Neural cell (in vitro differentiated cells): ENCODE data around the gene EFCAB6. TPM values are rescaled to one million over a fixed set of nuclear protein-coding genes. Genes with fewer than 3 reads are reported as not detected.

Experiments used
- H2AFZ ChIP-seq: fragments of 200-600, 300-800 bp; sonication (generic), shearing (Covaris generic); 2 replicates; pipeline ENCODE4 v1.6.0; 2014; ENCODE audit warnings: low read depth, mild to moderate bottlenecking, antibody characterized with exemption, low read length, moderate library complexity
- H3F3A ChIP-seq: fragments of 200-600 bp; shearing (Covaris generic); 2 replicates; pipeline ENCODE4 v1.6.1; 2016; ENCODE audit warnings: mild to moderate bottlenecking, moderate library complexity, mixed read lengths, antibody characterized with exemption, low read length; ENCODE audit not compliant: insufficient read depth, poor library complexity, severe bottlenecking
- H3K27ac ChIP-seq: fragments of 200-600, 300-800 bp; sonication (generic), shearing (Covaris generic); 2 replicates; pipeline ENCODE4 v1.5.1; 2014; ENCODE audit warnings: mild to moderate bottlenecking, low read length, moderate library complexity
- H3K27me3 ChIP-seq: fragments of 300-800, 200-600 bp; sonication (generic), shearing (Covaris generic); 2 replicates; pipeline ENCODE4 v1.6.0; 2014; ENCODE audit warnings: mild to moderate bottlenecking, low read depth, low read length, moderate library complexity; ENCODE audit not compliant: insufficient read depth
- H3K36me3 ChIP-seq: fragments of 300-800, 200-600 bp; sonication (generic), shearing (Covaris generic); 2 replicates; pipeline ENCODE4 v1.5.1; 2014; ENCODE audit warnings: mild to moderate bottlenecking, antibody characterized with exemption, low read length, moderate library complexity; ENCODE audit not compliant: insufficient read depth
- H3K4me2 ChIP-seq: fragments of 300-800, 200-600 bp; sonication (generic), shearing (Covaris generic); 2 replicates; pipeline ENCODE4 v1.6.0; 2014; ENCODE audit warnings: mild to moderate bottlenecking, low read length
- H3K4me3 ChIP-seq: fragments of 300-800, 200-600 bp; sonication (generic), shearing (Covaris generic); 2 replicates; pipeline ENCODE4 v1.5.1; 2014; ENCODE audit warnings: mild to moderate bottlenecking, low read length, moderate library complexity
- H3K79me2 ChIP-seq: fragments of 200-600 bp; shearing (Covaris generic); replicated peaks from 2 replicates; pipeline ENCODE4 v1.6.0; 2014; ENCODE audit warnings: mild to moderate bottlenecking, low read length, moderate library complexity; ENCODE audit not compliant: insufficient read depth
- H3K9ac ChIP-seq: fragments of 300-800, 200-600 bp; sonication (generic), shearing (Covaris generic); 2 replicates; pipeline ENCODE4 v1.6.1; 2016; ENCODE audit warnings: mild to moderate bottlenecking, low read length, mixed read lengths
- H3K9me2 ChIP-seq: fragments of 200-600 bp; shearing (Covaris generic); 2 replicates; pipeline ENCODE4 v1.6.1; 2016; ENCODE audit warnings: mild to moderate bottlenecking, low read length, mixed read lengths; ENCODE audit not compliant: insufficient read depth
- H3K9me3 ChIP-seq: fragments of 200-600, 300-800 bp; sonication (generic), shearing (Covaris generic); 2 replicates; pipeline ENCODE4 v1.6.1; 2016; ENCODE audit warnings: mild to moderate bottlenecking, mixed run types, low read length, moderate library complexity, mixed read lengths
- H4K20me1 ChIP-seq: fragments of 200-600 bp; shearing (Covaris generic); 2 replicates; pipeline ENCODE4 v1.6.1; 2016; ENCODE audit warnings: mild to moderate bottlenecking, mixed run types; ENCODE audit not compliant: insufficient read depth
- EP300 ChIP-seq: fragments of 450-650 bp; conservative IDR thresholded peaks from 2 replicates; pipeline ENCODE4 v1.6.1; 2014; ENCODE audit warnings: antibody characterized with exemption, mild to moderate bottlenecking, moderate library complexity; ENCODE audit not compliant: poor library complexity, severe bottlenecking
- EZH2 ChIP-seq: fragments of 200-600, 300-800 bp; shearing (Covaris generic), sonication (generic); IDR thresholded peaks from 2 replicates; pipeline ENCODE4 v1.6.1; 2014; ENCODE audit warnings: antibody characterized with exemption, low read length, borderline replicate concordance, mild to moderate bottlenecking; ENCODE audit not compliant: insufficient read depth, poor library complexity, severe bottlenecking
- MXI1 ChIP-seq: fragments of 450-650 bp; conservative IDR thresholded peaks from 2 replicates; pipeline ENCODE4 v1.6.1; 2014; ENCODE audit warnings: antibody characterized with exemption, mild to moderate bottlenecking; ENCODE audit not compliant: poor library complexity, severe bottlenecking
- POLR2AphosphoS5 ChIP-seq: IDR thresholded peaks from 2 replicates; pipeline ENCODE4 v1.6.1; 2012
- RAD21 ChIP-seq: fragments of 450-650 bp; conservative IDR thresholded peaks from 2 replicates; pipeline ENCODE4 v1.6.1; 2014; ENCODE audit warnings: antibody characterized with exemption, mild to moderate bottlenecking, moderate library complexity
- SMC3 ChIP-seq: fragments of 450-650 bp; conservative IDR thresholded peaks from 2 replicates; pipeline ENCODE4 v1.6.1; 2014; ENCODE audit warnings: antibody characterized with exemption, mild to moderate bottlenecking, moderate library complexity; ENCODE audit not compliant: poor library complexity
- TAF1 ChIP-seq: IDR thresholded peaks from 2 replicates; pipeline ENCODE4 v1.6.1; 2012; ENCODE audit warnings: low read depth
- polyA plus RNA-seq: library from polyadenylated mRNA; depleted of rRNA; stranded (reverse); fragments of >200 nt; gene quantifications from 2 replicates; pipeline ENCODE4 v1.2.3, GENCODE V29; 2014
- TF ChIP-seq, protein P1 (sequence below): IDR thresholded peaks from 2 replicates; pipeline ENCODE4 v1.6.1; 2012; ENCODE audit warnings: borderline replicate concordance
- TF ChIP-seq, protein P2 (sequence below): fragments of 450-650 bp; IDR thresholded peaks from 2 replicates; pipeline ENCODE4 v1.5.1; 2014; ENCODE audit warnings: antibody characterized with exemption, mild to moderate bottlenecking, moderate library complexity; ENCODE audit not compliant: poor library complexity, severe bottlenecking

Gene EFCAB6
- polyA plus RNA-seq, 1 donor from 2014 or later: 1.4 TPM

- H4K20me1 ChIP-seq: no peaks in the 10 kb centered on the region
- H3K27ac ChIP-seq: no peak overlapping the region
- TF ChIP-seq, protein P1, sequence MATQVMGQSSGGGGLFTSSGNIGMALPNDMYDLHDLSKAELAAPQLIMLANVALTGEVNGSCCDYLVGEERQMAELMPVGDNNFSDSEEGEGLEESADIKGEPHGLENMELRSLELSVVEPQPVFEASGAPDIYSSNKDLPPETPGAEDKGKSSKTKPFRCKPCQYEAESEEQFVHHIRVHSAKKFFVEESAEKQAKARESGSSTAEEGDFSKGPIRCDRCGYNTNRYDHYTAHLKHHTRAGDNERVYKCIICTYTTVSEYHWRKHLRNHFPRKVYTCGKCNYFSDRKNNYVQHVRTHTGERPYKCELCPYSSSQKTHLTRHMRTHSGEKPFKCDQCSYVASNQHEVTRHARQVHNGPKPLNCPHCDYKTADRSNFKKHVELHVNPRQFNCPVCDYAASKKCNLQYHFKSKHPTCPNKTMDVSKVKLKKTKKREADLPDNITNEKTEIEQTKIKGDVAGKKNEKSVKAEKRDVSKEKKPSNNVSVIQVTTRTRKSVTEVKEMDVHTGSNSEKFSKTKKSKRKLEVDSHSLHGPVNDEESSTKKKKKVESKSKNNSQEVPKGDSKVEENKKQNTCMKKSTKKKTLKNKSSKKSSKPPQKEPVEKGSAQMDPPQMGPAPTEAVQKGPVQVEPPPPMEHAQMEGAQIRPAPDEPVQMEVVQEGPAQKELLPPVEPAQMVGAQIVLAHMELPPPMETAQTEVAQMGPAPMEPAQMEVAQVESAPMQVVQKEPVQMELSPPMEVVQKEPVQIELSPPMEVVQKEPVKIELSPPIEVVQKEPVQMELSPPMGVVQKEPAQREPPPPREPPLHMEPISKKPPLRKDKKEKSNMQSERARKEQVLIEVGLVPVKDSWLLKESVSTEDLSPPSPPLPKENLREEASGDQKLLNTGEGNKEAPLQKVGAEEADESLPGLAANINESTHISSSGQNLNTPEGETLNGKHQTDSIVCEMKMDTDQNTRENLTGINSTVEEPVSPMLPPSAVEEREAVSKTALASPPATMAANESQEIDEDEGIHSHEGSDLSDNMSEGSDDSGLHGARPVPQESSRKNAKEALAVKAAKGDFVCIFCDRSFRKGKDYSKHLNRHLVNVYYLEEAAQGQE: no peak
- TF ChIP-seq MXI1 (no peak), TAF1 (no peak), EP300 (no peak), SMC3 (no peak), RAD21 (no peak), POLR2AphosphoS5 (no peak), EZH2 (no peak)
- TF ChIP-seq, protein P2, sequence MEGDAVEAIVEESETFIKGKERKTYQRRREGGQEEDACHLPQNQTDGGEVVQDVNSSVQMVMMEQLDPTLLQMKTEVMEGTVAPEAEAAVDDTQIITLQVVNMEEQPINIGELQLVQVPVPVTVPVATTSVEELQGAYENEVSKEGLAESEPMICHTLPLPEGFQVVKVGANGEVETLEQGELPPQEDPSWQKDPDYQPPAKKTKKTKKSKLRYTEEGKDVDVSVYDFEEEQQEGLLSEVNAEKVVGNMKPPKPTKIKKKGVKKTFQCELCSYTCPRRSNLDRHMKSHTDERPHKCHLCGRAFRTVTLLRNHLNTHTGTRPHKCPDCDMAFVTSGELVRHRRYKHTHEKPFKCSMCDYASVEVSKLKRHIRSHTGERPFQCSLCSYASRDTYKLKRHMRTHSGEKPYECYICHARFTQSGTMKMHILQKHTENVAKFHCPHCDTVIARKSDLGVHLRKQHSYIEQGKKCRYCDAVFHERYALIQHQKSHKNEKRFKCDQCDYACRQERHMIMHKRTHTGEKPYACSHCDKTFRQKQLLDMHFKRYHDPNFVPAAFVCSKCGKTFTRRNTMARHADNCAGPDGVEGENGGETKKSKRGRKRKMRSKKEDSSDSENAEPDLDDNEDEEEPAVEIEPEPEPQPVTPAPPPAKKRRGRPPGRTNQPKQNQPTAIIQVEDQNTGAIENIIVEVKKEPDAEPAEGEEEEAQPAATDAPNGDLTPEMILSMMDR: no peak
- H3K9ac ChIP-seq: no peak overlapping the region
- H3K4me2 ChIP-seq: no peak overlapping the region
- no peaks in the 10 kb centered on the region for H3K9me3 ChIP-seq
- H2AFZ ChIP-seq: no peak overlapping the region
- no peaks in the 10 kb centered on the region for H3K36me3 ChIP-seq
- no peaks in the 10 kb centered on the region for H3K79me2 ChIP-seq
- no peaks in the 10 kb centered on the region for H3K27me3 ChIP-seq
- no peak overlapping the region for H3K4me3 ChIP-seq
- H3K9me2 ChIP-seq: no peaks in the 10 kb centered on the region
- H3F3A ChIP-seq: no peaks in the 10 kb centered on the region
Observed at GRCh38 chr22:43843783-43844530, 31.9 kb upstream of the EFCAB6 start.

DNA sequence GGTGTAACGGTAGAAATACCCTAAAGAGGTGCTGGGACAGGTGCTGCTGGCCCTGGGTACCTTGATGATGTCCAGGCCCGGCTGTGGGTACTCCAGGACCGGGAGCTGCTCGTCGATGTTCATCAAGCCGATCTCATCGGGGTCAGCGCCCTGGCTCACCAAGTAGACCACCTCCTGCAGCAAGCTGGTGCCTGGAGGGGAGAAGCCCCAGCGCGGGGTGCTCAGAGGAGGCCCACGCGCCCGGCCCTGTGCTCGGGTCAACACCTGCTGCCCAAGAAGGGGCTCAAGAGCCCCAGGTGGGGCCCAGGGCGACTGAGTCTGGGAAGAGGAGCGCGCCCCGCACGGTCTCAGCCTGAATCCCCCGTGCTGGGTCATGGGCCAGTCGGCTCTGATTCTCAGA, 29.6 kb upstream of the EFCAB6 start:
- Histone ChIP-seq H3K27ac (no peak overlapping the region), H3K9me3 (no peaks in the 10 kb centered on the region), H3K36me3 (no peaks in the 10 kb centered on the region), H3K4me3 (no peak overlapping the region), H3K4me2 (no peak overlapping the region), H3F3A (no peaks in the 10 kb centered on the region), H3K27me3 (no peaks in the 10 kb centered on the region), H3K79me2 (no peaks in the 10 kb centered on the region), H4K20me1 (no peaks in the 10 kb centered on the region), H3K9ac (no peak overlapping the region), H2AFZ (no peak overlapping the region), H3K9me2 (no peaks in the 10 kb centered on the region)
- TF ChIP-seq, protein P1: no peak
- TF ChIP-seq TAF1 (no peak), MXI1 (no peak), RAD21 (no peak), EP300 (no peak), EZH2 (no peak), POLR2AphosphoS5 (no peak), SMC3 (no peak)
- TF ChIP-seq, protein P2: no peak
